HG03571 (cell line): ENCODE results near the gene C1QA.
"Not testable (repeated sequence)": the region's sequence is repeated elsewhere in the genome, so short reads cannot be mapped to it uniquely, and the experiment has no call there.

Experiments
- ATAC-seq: cut with Tn5 transposase; IDR thresholded peaks from one replicate; pipeline ENCODE4 v1.9.1; 2021; ENCODE audit not compliant: unreplicated experiment

Gene C1QA

GRCh38 chr1:22639286-22639685, 2.9 kb downstream of the C1QA start:
- ATAC-seq: no peak

DNA sequence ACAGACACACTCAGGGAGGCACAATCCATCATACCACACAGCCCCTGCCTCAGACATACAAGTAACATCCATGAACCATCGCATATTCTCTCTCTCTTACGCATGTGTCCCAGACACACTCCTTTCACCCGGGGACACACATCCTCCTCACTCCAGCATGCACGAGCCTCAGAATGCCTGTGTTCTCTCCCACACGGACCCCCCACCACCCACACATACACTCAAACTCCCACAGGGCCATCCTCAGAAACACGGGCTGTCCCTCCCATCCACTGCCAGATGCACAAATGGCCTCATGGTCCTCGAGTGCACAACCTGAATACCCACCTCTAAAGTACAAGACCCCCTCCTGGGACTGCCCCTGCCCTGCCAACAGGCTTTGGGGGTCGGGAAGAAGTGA, 4.8 kb downstream of the C1QA start:
- no peak for ATAC-seq

DNA sequence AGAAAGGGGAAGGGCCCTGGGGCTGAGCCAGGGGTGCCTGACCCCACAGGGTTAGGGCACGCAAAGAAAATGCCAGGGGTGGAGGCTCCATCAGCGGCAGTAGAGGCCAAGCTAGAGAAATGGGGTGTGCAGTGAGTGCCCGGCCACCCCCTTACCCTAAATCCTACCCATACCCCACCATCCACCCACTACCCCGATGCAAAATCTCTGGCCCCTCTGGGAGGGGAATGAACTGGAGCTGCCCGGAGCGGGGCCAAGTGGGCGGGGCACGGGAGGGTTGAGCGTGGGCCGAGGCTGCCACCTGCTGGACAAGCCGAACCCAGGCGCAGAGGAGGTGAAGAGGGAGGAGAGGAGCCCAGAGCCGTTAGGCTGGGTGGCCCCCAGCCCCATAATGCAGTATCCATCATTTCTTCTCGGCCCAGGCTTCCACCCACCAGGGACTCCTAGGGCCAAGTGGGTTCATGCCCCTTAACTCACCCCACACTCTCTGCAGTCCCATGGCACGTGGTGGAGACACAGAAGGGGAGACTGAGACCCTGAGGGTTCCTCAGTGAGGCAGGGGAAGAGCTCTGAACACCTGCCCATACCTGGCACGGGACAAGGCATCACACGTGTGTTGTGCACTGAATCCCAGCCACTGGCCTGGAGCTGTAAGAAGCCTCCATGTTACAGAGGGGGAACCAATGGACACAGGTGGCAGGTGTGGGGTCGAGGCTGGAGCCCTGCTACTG, 5.6 kb downstream of the C1QA start:
- no peak for ATAC-seq

DNA sequence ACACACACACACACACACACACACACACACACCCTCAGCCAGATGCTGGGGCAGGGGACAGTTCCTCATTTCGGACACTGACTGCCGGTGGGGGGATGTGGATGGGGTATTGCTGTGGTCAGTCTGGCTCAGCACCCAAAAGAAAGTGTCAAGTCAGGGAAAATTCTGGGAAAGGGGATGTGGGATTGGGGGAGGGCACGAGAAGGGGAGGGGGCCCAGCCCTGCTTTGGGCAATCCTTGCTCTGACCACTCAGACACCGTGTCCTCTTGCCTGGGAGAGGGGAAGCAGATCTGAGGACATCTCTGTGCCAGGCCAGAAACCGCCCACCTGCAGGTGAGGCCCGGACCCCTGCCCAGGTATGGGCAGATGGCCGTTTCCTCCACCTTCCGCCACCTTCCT, 7.0 kb downstream of the C1QA start, which contains the start of gene C1QC:
TSS of gene C1QC (plus strand) at position 253 of the 400 bp plus-strand sequence. CDS start 391 bp downstream, outside the sequence.
- ATAC-seq: no peak

DNA sequence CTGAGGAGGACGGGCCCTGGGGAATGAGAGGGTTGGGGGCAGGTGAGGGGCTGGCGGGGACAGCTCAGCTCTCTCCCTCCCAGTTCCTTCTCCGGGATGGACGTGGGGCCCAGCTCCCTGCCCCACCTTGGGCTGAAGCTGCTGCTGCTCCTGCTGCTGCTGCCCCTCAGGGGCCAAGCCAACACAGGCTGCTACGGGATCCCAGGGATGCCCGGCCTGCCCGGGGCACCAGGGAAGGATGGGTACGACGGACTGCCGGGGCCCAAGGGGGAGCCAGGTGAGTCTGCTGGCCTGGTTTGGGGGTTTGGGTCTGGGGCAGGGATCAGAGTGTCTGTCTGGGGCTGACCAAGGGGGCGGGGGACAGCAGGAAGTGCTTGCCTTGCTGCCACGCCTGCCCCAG, 7.5 kb downstream of the C1QA start:
- ATAC-seq: no peak

DNA sequence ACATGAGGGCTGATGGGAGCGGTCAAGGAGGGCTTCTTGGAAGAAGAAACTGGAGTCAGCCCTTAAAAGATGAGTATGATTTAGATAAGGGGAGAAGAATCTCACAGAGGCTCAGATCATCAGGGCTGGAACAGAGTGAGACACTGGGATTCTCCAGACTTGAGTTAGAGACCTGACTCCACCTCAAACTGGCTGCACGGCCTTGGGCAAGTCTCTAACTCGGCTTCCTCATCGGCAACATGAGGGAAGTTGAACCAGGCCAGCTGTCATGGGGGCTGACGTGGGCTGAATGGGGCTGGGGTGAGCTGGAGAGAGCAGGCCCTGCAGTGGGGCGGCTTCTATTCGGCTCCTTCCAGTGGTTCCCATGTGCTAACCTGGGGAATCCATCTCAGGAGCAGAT, 9.5 kb downstream of the C1QA start:
- no peak for ATAC-seq

DNA sequence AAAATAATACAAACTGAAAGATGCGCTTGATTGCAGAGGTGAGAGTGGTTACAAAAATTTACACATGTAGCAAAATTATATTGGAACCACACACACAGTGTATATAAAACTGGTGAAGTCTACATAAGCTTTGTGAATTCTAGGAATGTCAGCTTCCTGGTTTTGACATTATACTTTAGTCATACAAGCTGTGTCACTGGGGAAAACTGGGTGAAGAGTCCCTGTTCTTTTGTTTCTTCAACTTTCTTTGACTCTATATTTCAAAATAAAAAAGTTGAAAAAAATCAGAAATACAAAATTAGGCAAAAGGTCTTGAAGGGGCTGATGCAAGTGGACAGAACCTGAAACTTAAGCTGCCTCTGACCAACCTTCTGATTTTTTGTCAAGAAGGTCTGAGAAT, 10.0 kb downstream of the C1QA start:
- ATAC-seq: no peak

GRCh38 chr1:22650089-22650693, 13.8 kb downstream of the C1QA start:
- no peak for ATAC-seq

DNA sequence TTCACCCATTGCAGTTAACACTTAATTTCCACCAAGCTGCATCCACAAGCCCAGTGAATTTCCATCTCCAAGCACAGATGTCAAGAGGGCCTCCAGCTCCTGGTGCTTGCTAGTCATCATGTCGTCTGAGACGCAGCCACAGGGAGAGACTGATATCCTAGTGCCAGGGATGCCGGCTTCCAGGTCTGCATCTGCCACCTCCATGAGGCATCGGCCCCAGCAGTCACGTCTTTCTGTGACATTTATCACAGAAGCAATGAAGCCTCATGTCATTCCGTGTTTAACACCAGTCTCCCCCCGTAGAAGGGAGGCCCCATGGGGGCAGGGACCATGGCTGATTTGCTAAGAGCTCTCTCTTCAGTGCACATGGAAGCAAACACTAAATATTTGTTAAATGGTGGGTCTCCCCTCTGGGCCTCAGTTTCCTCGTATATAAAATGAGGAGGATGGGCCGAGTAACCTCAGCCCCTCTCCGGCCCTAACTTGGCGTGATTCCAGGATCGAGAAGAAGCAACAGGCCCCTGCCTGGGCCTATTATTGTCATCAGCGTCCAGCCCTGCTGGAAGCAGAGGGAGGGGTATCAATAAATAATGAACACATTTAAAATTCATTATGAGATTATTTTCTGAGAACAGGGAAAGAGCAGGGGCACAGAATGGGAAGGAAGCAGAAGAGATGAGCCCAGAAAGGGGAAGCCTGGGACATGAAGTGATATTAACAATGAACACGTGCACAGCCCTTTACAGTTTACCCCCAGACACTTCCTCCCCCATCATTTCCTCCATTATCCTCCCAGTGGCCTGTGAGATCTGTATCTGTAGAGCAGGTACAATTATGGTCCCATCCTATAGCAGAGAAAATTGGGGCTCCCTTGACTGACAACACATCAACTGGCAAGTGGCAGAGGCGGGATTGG, 15.8 kb downstream of the C1QA start:
- no peak for ATAC-seq

- no peak for ATAC-seq
Observed at GRCh38 chr1:22652881-22653316, 16.5 kb downstream of the C1QA start, which contains the start of gene C1QB. Gene C1QB (plus strand): TSS chr1:22653236. CDS start chr1:22659463, 6,227 bp downstream.

DNA sequence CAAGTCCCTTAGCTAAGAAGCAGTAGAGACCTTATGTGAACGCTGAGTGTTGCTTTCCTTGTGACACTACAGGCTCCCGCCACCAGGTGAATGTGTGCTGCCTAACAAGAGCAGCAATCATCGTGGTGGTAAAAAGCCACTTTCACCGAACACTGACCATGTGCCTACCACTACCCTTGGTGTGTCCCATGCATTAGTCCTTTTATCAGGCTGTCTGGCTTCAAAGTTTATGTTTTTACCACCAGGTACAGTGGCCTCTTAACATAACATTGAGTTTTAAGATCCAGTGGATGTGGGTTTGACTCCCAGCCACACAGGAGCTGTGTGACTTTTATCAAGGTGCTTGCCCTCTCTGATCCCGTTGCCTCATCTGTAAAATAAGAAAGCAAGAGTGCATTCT, 18.3 kb downstream of the C1QA start:
- no peak for ATAC-seq

GRCh38 chr1:22658385-22659163, 22.1 kb downstream of the C1QA start:
- no peak for ATAC-seq

DNA sequence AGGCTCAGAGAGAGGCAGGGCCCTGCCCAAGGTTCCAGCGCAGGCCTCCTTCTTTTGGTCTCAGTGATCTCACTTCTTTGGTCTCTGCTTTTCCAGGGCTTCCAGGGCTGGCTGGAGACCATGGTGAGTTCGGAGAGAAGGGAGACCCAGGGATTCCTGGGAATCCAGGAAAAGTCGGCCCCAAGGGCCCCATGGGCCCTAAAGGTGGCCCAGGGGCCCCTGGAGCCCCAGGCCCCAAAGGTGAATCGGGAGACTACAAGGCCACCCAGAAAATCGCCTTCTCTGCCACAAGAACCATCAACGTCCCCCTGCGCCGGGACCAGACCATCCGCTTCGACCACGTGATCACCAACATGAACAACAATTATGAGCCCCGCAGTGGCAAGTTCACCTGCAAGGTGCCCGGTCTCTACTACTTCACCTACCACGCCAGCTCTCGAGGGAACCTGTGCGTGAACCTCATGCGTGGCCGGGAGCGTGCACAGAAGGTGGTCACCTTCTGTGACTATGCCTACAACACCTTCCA, 24.4 kb downstream of the C1QA start:
- ATAC-seq: no peak

DNA sequence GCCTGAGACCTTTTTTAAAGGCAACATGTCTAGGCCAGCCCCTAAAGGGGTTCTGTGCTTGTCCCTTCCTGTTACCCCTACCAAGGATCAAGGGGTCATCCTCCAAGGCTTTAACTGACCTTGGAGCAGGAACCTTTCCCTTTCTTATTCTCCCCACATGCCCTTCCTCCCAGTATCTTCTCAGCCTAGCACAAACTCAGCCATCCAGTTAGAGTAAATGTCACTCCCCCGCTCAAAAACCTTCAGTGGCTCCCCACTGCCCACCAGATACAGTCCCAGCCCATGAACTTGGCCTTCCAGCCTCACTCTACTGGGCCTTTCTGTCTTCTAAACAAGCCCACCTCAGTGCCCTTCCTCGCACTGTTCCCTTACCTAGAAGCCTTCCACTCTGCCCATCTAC, 25.5 kb downstream of the C1QA start:
- ATAC-seq: no peak

DNA sequence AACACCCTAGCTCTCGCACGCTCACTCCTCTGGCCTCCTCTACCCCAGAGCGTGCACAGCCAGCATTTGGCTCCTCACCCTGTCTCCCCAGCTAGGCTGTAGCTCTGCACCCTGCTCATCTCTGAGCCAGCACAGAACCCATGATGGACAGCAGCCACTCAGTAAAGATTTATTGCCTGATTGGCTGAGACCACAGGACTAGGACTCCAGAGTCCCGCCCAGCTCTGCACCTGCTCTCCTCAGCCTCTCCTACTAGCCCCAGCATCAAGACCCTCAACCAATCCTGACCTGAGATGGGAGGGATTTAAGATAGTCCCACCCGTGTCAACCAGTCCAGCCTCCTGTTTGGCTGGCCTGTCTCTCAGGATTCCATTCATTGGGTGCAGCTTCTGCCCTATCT, 25.9 kb downstream of the C1QA start:
- ATAC-seq: no peak

DNA sequence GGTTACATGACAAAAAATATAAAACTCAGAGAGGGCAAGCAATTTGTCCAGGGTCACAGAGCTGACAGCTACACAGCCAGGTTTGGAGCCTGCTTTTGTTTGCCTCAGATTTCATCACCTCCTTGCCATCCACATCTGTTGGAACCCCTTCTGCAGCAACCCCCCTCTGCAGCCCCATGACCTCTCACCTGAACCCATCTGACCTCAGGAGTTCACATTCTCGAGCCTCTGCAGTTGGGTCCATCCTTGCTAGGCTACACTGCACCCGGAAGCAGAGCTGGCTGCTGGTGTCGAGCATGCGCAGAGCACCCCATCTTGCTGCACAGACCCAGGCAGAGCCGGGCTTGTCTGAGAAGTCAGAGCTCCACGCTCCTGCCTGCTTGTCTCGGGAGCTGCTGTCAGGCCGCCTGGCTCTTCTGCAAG, 26.6 kb downstream of the C1QA start:
- ATAC-seq: no peak

DNA sequence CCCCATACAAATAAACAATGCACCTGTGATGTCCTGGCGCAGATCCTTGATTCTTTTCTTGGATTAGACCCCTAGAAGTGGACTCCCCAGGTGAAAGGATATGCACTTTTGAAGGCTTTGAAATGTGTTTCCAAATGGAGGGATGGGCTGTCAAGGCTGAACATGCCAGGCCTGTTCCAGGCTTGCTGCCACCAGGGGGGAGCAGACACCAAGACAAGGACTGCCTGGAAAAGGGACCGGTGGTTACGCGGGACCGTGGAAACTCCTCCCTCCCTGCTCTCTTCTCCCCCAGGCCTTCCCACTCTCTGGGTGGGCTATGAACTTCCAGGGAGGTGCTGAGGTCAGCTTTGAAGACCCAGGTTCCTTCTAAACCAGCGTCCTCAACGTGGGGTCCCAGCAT, 29.3 kb downstream of the C1QA start:
- no peak for ATAC-seq

DNA sequence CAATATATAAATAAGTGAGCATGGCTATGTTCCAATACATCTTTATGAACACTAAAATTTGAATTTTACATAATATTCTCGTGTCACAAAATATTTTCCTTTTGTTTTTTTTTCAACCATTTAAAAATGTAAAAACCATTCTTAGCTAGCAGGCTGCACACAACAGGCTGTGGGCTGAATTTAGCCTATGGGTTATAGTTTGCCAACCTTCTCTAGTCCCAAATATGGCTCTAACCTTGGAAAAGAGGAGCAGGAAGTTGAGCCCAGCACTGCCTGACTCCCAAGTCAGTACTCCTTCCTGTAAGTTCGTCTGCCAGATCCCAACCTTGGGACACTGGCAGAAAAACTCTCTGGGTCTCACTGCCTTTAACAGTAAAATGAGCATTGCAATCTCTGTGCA, 30.0 kb downstream of the C1QA start:
- no peak for ATAC-seq

GRCh38 chr1:22668840-22669239, 32.4 kb downstream of the C1QA start:
- ATAC-seq: not testable (repeated sequence)

DNA sequence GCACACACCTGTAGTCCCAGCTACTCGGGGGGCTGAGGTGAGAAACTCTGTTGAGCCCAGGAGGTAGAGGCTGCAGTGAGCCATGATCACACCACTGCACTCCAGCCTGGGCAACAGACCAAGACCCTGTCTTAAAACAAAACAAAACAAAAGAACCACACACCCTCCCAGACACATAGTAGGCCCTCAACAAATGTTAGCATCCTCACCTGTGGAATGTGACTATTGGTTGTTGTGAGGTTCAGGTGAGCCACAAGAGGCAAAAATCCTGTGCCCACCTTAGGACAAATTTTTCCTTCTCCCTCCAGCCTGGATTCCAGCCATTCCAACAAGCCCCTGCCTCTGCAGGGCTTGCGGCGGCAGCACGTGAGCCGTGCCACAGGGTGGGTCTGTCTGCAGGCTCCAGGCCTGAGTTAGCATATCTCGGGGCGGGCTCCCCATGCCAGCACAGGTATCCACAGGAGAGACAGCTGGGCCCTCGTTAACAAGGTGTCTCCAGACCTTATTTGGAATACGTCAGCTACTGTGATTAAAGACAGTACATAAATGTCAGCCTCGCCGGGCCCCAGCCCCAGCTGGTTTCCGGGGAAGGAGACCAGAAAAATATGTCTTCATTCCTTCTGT, 34.0 kb downstream of the C1QA start:
- no peak for ATAC-seq
